SK-MEL-5 (cell line): Measurements from ENCODE around the gene CPO. TPM values are rescaled to one million over a fixed set of nuclear protein-coding genes. Genes with fewer than 3 reads are reported as not detected.

ENCODE experiments used
- DNase-seq: peaks from one replicate; pipeline ENCODE4 v3.0.0-alpha.2; 2016; ENCODE audit warnings: low read depth, low spot score
- in situ Hi-C: cut with HindIII; loops from 2 replicates; pipeline ENCODE4 v1.10.0; 2016; ENCODE audit warnings: low sequenced_read_pairs, high pct_unique_total_duplicates, low pct_unique_long_range_greater_than_20kb
- total RNA-seq: library from RNA; depleted of rRNA; stranded (reverse); fragments of >200 nt; shearing (Covaris generic); gene quantifications from 2 replicates; pipeline ENCODE4 v1.2.3, GENCODE V29; 2014

Gene CPO
- total RNA-seq, 1 experiment from 2014 or later = not detected

GRCh38 chr2:206968134-206969086 lies 29.1 kb downstream of the CPO start:
- peak; percentile 90 for DNase-seq

GRCh38 chr2:206969192-206969591 lies 29.9 kb downstream of the CPO start:
- in situ Hi-C loops = no loop called here
- DNase-seq = no peak

More at GRCh38 chr2:206968134-206969086, 29.1 kb downstream of the CPO start:
- in situ Hi-C loops = no loop called here

- peak; percentile 24 for DNase-seq
- in situ Hi-C loops = no loop called here
Measured at GRCh38 chr2:206970589-206971360, 31.5 kb downstream of the CPO start.

- DNase-seq = no peak
- in situ Hi-C loops = no loop called here
Measured at GRCh38 chr2:206971805-206972204, 32.5 kb downstream of the CPO start.

- in situ Hi-C loops = no loop called here
Measured at GRCh38 chr2:206974551-206974950, 35.2 kb downstream of the CPO start.

GRCh38 chr2:206978746-206979145 lies 39.4 kb downstream of the CPO start:
- in situ Hi-C loops = no loop called here
- no peak for DNase-seq

More at GRCh38 chr2:206974551-206974950, 35.2 kb downstream of the CPO start:
- no peak for DNase-seq

- in situ Hi-C loops = no loop called here
Measured at GRCh38 chr2:206979365-206979764, 40.0 kb downstream of the CPO start.

GRCh38 chr2:206979922-206980321 lies 40.6 kb downstream of the CPO start:
- no peak for DNase-seq
- in situ Hi-C loops = no loop called here

More at GRCh38 chr2:206979365-206979764, 40.0 kb downstream of the CPO start:
- DNase-seq = no peak

GRCh38 chr2:206980413-206980812 lies 41.1 kb downstream of the CPO start:
- no peak for DNase-seq
- in situ Hi-C loops = no loop called here

- no peak for DNase-seq
- in situ Hi-C loops = no loop called here
Measured at GRCh38 chr2:206981086-206981674, 41.9 kb downstream of the CPO start.

GRCh38 chr2:206981739-206982340 lies 42.5 kb downstream of the CPO start:
- in situ Hi-C loops = no loop called here
- DNase-seq = peak; percentile 67

GRCh38 chr2:206982360-206982955 lies 43.1 kb downstream of the CPO start:
- DNase-seq = no peak
- in situ Hi-C loops = no loop called here

GRCh38 chr2:206983161-206983859 lies 44.0 kb downstream of the CPO start:
- in situ Hi-C loops = no loop called here
- DNase-seq = no peak

GRCh38 chr2:206984206-206984605 lies 44.9 kb downstream of the CPO start:
- in situ Hi-C loops = no loop called here
- DNase-seq = no peak

GRCh38 chr2:206986943-206987342 lies 47.6 kb downstream of the CPO start:
- in situ Hi-C loops = no loop called here

GRCh38 chr2:206987810-206988209 lies 48.5 kb downstream of the CPO start:
- no peak for DNase-seq
- in situ Hi-C loops = no loop called here

More at GRCh38 chr2:206986943-206987342, 47.6 kb downstream of the CPO start:
- DNase-seq = no peak

GRCh38 chr2:206988884-206989283 lies 49.6 kb downstream of the CPO start:
- in situ Hi-C loops = no loop called here
- peak; percentile 6 for DNase-seq
